Body of pancreas (tissue), 4 donors: ENCODE data around the gene USP54. TPM values are rescaled to one million over a fixed set of nuclear protein-coding genes. Genes with fewer than 3 reads are reported as not detected.

Experiments
- ATAC-seq: fragments of 150-250 bp; one replicate; pipeline ENCODE4 v1.9.1; 2016
- DNase-seq, 4 donors: peaks; one replicate each; pipeline ENCODE4 v3.0.0-alpha.2; 2019
- H3K27ac ChIP-seq, 4 donors: fragments of 200-600 bp; sonication (generic); 1 replicate in 3 of 4; 2 replicates in 1 of 4; pipeline versions ENCODE4 v1.5.1 to v1.6.1; 2016 to 2019; ENCODE audit warnings: mild to moderate bottlenecking in 1 of 4, mixed read lengths in 1 of 4, moderate library complexity in 1 of 4
- H3K27me3 ChIP-seq, 2 donors: fragments of 200-600 bp; sonication (generic); one replicate each; pipeline ENCODE4 v1.6.0; 2016; ENCODE audit warnings: mild to moderate bottlenecking in 1 of 2
- H3K36me3 ChIP-seq, 2 donors: fragments of 200-600 bp; sonication (generic); replicated peaks in 1 of 2; 2 replicates each; pipeline ENCODE4 v1.5.1; 2016; ENCODE audit warnings: low read depth in 2 of 2; ENCODE audit not compliant: insufficient read depth in 1 of 2
- H3K4me1 ChIP-seq: fragments of 200-600 bp; sonication (generic); one replicate; pipeline ENCODE4 v1.6.0; 2016
- H3K4me3 ChIP-seq, 2 donors: fragments of 200-600 bp; sonication (generic); 1 replicate in 1 of 2; 2 replicates in 1 of 2; pipeline ENCODE4 v1.5.1; 2016 to 2019
- H3K9me3 ChIP-seq, 3 donors: fragments of 200-600 bp; sonication (generic); 1 replicate in 2 of 3; 2 replicates in 1 of 3; pipeline ENCODE4 v1.5.1; 2016
- POLR2A ChIP-seq, 3 donors: fragments of 450-650 bp; IDR thresholded peaks; one replicate each; pipeline ENCODE4 v1.6.1; 2016; ENCODE audit warnings: antibody characterized with exemption in 3 of 3, mild to moderate bottlenecking in 2 of 3
- WGBS, 2 donors: methylation state at CpG; one replicate each; pipeline ENCODE4 v1.1.5; 2017; 5-methylcytosine and 5-hydroxymethylcytosine counted together
- intact Hi-C: fragments of 100-400 bp; cut with DNase I; formaldehyde crosslinking; loops from one replicate; pipeline ENCODE4 v1.15.1; 2023
- total RNA-seq, 2 donors: library from RNA; depleted of rRNA; stranded (reverse); fragments of >200 nt; gene quantifications; one replicate each; pipeline ENCODE4 v1.1.0, GENCODE V29; 2016
- TF ChIP-seq, protein P1 (sequence below), 7 experiments: fragments of 450-650 bp in 4 of 7; fragments of 200-600 bp in 3 of 7; sonication (generic) in 3 of 7; IDR thresholded peaks; one replicate each; pipeline ENCODE4 v1.5.1; 2016 to 2019; ENCODE audit warnings: antibody characterized with exemption in 7 of 7

The USP54 gene
- total RNA-seq, 2 donors from 2014 or later, result 20.4 to 25.4 TPM

DNA sequence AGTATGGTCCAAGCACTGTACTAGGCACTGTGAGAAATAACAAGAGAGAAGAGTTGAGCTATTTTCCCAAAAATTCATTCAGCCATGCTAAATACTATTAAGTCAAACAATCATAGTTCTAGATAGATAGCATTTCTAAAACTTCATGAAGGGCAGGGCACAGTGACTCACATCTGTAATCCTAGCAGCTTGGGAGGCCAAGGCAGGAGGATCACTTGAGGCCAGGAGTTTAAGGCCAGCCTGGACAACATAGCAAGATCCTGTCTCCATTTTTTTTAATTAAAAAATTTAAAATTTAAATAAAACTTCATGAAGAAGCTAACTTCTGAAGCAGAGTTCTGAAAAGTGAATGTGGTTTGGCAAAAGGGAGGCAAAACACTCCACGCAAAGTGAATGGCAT is 29.9 kb downstream of the USP54 start:
- Histone ChIP-seq H3K27me3 (no peaks in the 10 kb centered on the region), H3K36me3 (no peaks in the 10 kb centered on the region), H3K27ac (no peak overlapping the region), H3K4me3 (no peak overlapping the region), H3K9me3 (no peaks in the 10 kb centered on the region), H3K4me1 (no peaks in the 10 kb centered on the region)
- intact Hi-C loops, result loop anchor here (10.0 kb wide), 1 partner anchor 64 kb away; no protein-coding TSS in a partner anchor
- WGBS, 2 donors, result 97 to 100% methylated on average over 1 of the region's 1 CpG
- TF ChIP-seq, protein P1, sequence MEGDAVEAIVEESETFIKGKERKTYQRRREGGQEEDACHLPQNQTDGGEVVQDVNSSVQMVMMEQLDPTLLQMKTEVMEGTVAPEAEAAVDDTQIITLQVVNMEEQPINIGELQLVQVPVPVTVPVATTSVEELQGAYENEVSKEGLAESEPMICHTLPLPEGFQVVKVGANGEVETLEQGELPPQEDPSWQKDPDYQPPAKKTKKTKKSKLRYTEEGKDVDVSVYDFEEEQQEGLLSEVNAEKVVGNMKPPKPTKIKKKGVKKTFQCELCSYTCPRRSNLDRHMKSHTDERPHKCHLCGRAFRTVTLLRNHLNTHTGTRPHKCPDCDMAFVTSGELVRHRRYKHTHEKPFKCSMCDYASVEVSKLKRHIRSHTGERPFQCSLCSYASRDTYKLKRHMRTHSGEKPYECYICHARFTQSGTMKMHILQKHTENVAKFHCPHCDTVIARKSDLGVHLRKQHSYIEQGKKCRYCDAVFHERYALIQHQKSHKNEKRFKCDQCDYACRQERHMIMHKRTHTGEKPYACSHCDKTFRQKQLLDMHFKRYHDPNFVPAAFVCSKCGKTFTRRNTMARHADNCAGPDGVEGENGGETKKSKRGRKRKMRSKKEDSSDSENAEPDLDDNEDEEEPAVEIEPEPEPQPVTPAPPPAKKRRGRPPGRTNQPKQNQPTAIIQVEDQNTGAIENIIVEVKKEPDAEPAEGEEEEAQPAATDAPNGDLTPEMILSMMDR (IDR thresholded peaks at IDR 0.05), result no peak
- TF ChIP-seq POLR2A (IDR thresholded peaks at IDR 0.05), result no peak
- ATAC-seq (no peak), DNase-seq (no peak)

DNA sequence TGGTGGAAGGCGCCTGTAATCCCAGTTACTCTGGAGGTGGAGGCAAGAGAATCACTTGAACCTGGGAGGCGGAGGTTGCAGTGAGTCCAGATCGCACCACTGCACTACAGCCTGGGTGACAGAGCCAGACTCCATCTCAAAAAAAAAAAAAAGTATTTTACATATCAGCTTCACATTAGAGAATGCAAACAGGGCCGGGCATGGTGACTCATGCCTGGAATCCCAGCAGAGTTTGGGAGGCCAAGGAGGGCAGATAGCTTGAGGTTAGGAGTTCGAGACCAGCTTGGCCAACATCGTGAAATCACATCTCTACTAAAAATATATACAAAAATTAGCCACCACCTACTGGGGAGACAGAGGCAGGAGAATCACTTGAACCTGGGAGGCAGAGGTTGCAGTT is 31.6 kb downstream of the USP54 start:
- WGBS, 2 donors, result 95 to 97% methylated on average over 6 of the region's 6 CpGs
- TF ChIP-seq, protein P1 (IDR thresholded peaks at IDR 0.05), result no peak
- no peak for TF ChIP-seq POLR2A (IDR thresholded peaks at IDR 0.05)
- Histone ChIP-seq H3K4me1 (peaks cover 6% of the 10 kb centered on the region), H3K9me3 (no peaks in the 10 kb centered on the region), H3K4me3 (no peak overlapping the region), H3K27ac (no peak overlapping the region), H3K27me3 (no peaks in the 10 kb centered on the region), H3K36me3 (no peaks in the 10 kb centered on the region)
- intact Hi-C loops, result no loop called here
- DNase-seq, result no peak
- ATAC-seq, result no peak

DNA sequence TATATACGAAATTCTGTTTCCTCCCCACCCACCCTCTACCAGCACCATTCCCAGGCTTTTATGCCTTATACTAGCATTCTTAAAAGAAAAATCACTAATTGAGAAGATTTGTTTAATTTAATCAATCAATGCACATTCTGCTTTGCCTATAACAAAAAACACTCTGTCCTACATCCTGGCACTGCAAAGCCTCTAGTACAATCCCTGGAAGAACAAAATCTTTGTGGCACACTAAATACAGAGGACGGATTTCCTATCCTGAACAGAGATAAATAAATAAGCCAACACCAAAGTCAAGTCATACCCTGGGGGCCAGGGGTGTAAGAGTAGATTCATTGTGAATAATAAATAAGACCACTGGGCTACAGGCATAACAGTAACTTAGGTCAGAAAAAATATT is 34.3 kb downstream of the USP54 start:
- intact Hi-C loops, result no loop called here
- WGBS, 2 donors, result 82 to 90% methylated on average over 2 of the region's 2 CpGs
- no peaks in the 10 kb centered on the region for H3K27me3 ChIP-seq
- H3K27ac ChIP-seq, result no peak overlapping the region
- no peak for DNase-seq
- no peaks in the 10 kb centered on the region for H3K9me3 ChIP-seq
- no peak overlapping the region for H3K4me3 ChIP-seq
- no peak for ATAC-seq
- no peak for TF ChIP-seq POLR2A (IDR thresholded peaks at IDR 0.05)
- TF ChIP-seq, protein P1 (IDR thresholded peaks at IDR 0.05), result no peak
- no peaks in the 10 kb centered on the region for H3K36me3 ChIP-seq
- H3K4me1 ChIP-seq, result peaks cover 28% of the 10 kb centered on the region

DNA sequence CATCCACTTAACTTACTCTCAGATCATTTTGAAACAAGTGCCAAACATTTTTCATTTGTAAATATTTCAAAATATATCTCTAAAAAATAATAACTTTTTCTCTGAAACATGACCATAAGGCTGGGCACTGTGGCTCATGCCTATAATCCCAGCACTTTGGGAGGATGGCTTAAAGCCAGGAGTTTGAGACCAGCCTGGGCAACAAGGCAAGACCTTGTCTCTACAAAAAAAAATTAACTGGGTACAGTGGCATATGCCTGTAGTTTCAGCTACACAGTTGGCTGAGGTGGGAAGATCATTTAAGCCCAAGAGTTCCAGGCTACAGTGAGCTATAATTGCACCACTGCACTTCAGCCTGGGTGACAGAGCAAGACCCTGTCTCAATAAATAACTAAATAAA is 36.4 kb downstream of the USP54 start:
- Histone ChIP-seq H3K9me3 (no peaks in the 10 kb centered on the region), H3K4me3 (no peak overlapping the region), H3K27me3 (no peaks in the 10 kb centered on the region), H3K4me1 (peaks cover 28% of the 10 kb centered on the region), H3K36me3 (no peaks in the 10 kb centered on the region), H3K27ac (peak overlapping the region in 1 of 4 donors; percentile 62)
- ATAC-seq, result no peak
- TF ChIP-seq, protein P1 (IDR thresholded peaks at IDR 0.05), result no peak
- no peak for TF ChIP-seq POLR2A (IDR thresholded peaks at IDR 0.05)
- intact Hi-C loops, result no loop called here
- DNase-seq, result no peak

DNA sequence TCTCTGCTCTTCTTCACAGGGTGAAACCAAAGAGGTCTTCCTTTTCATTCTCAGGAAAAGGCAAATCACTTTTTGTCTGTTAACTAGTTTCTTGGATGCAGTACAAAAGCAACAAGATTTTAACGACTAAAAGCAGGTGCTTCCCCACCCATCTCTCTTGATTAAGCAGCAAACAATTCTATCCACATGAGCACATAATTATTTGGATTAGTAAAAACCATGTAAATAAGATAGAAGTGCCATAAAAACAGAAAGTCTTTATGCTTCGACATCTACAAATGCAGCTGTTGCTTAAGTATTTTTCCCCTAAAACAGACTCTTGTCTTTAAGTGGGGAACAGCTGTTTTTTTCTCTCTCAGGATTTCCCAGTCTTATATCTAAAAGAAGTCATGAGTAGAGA is 37.4 kb downstream of the USP54 start:
- Histone ChIP-seq H3K4me1 (peaks cover 28% of the 10 kb centered on the region), H3K9me3 (no peaks in the 10 kb centered on the region), H3K27me3 (no peaks in the 10 kb centered on the region), H3K36me3 (no peaks in the 10 kb centered on the region), H3K27ac (peak overlapping the region; percentile 19 to 70 (median 50)), H3K4me3 (no peak overlapping the region)
- DNase-seq (no peak), ATAC-seq (no peak)
- 22 to 26% methylated on average over 2 of the region's 2 CpGs for WGBS, 2 donors
- TF ChIP-seq POLR2A (IDR thresholded peaks at IDR 0.05), result no peak
- TF ChIP-seq, protein P1 (IDR thresholded peaks at IDR 0.05), result no peak
- intact Hi-C loops, result no loop called here
